WTC11 (cell line): ENCODE measurements around the gene PTPN21. TPM values are rescaled to one million over a fixed set of nuclear protein-coding genes. Genes with fewer than 3 reads are reported as not detected.
A peak's percentile ranks its signal among the peaks of the same experiment; 100 is the strongest.

ENCODE experiments used
- ATAC-seq: fragments of 200-7000 bp; cut with Tn5 transposase; 2 replicates; pipeline ENCODE4 v1.10.0; 2021; ENCODE audit warnings: mild to moderate bottlenecking, moderate library complexity
- CTCF ChIA-PET: fragments of 300-600 bp; sonication (Branson Sonifier 250); formaldehyde crosslinking; loops from one replicate; lab custom pipeline; 2021; ENCODE audit warnings: antibody characterized with exemption; lab: Charles Lee
- POLR2A ChIA-PET: fragments of 350-600 bp; sonication (Branson Sonifier 250); formaldehyde crosslinking; loops from one replicate; lab custom pipeline; 2021; ENCODE audit warnings: antibody characterized with exemption; lab: Charles Lee
- DNase-seq: peaks from one replicate; pipeline ENCODE4 v3.0.0; 2021; ENCODE audit warnings: low spot score
- H3K27ac Mint-ChIP-seq: 2 replicates; pipeline ENCODE4 v1.8.0; 2021; ENCODE audit warnings: mixed read lengths
- H3K27me3 Mint-ChIP-seq: 2 replicates; pipeline ENCODE4 v1.8.0; 2021; ENCODE audit warnings: low read depth, mild to moderate bottlenecking, moderate library complexity, mixed read lengths
- H3K36me3 Mint-ChIP-seq: 2 replicates; pipeline ENCODE4 v1.8.0; 2021; ENCODE audit warnings: mixed read lengths
- H3K4me1 Mint-ChIP-seq: 2 replicates; pipeline ENCODE4 v1.8.0; 2022; ENCODE audit warnings: mixed read lengths
- H3K4me3 Mint-ChIP-seq: 2 replicates; pipeline ENCODE4 v1.8.0; 2021; ENCODE audit warnings: mild to moderate bottlenecking, moderate library complexity, mixed read lengths
- H3K9me3 Mint-ChIP-seq: 2 replicates; pipeline ENCODE4 v1.8.0; 2021; ENCODE audit warnings: mixed read lengths
- ARID4B ChIP-seq: sonication (generic); formaldehyde crosslinking; IDR thresholded peaks from 2 replicates; pipeline ENCODE4 v1.8.0; 2023; ENCODE audit warnings: missing genetic modification reagents, mild to moderate bottlenecking, borderline replicate concordance
- ATF3 ChIP-seq: sonication (generic); formaldehyde crosslinking; conservative IDR thresholded peaks from 2 replicates; pipeline ENCODE4 v1.8.1; 2022; ENCODE audit warnings: mild to moderate bottlenecking, missing genetic modification reagents
- CBFB ChIP-seq: sonication (generic); formaldehyde crosslinking; IDR thresholded peaks from 2 replicates; pipeline ENCODE4 v1.8.1; 2022; ENCODE audit warnings: mild to moderate bottlenecking, low read depth, missing genetic modification reagents
- CREB1 ChIP-seq: sonication (generic); formaldehyde crosslinking; IDR thresholded peaks from 2 replicates; pipeline ENCODE4 v1.8.0; 2023; ENCODE audit warnings: mild to moderate bottlenecking, missing genetic modification reagents
- CTCF ChIP-seq: fragments of 200-600 bp; IDR thresholded peaks from 2 replicates; pipeline ENCODE4 v1.8.0; 2022; ENCODE audit warnings: antibody characterized with exemption
- EMX1 ChIP-seq: fragments of 250-450 bp; sonication (Bioruptor Pico); IDR thresholded peaks from 2 replicates; pipeline ENCODE4 v1.8.0; 2021; ENCODE audit warnings: mild to moderate bottlenecking
- ERG ChIP-seq: fragments of 250-450 bp; sonication (Bioruptor Pico); IDR thresholded peaks from 2 replicates; pipeline ENCODE4 v1.8.0; 2021; ENCODE audit warnings: mild to moderate bottlenecking
- GRHL2 ChIP-seq: fragments of 250-450 bp; sonication (Bioruptor Pico); IDR thresholded peaks from 2 replicates; pipeline ENCODE4 v1.8.0; 2022; ENCODE audit warnings: mild to moderate bottlenecking, moderate library complexity; ENCODE audit not compliant: insufficient replicate concordance, severe bottlenecking
- GTF2I ChIP-seq: fragments of 250-450 bp; sonication (Bioruptor Pico); conservative IDR thresholded peaks from 2 replicates; pipeline ENCODE4 v1.4.0; 2021; ENCODE audit warnings: mild to moderate bottlenecking
- HMGA2 ChIP-seq: fragments of 250-450 bp; sonication (Bioruptor Pico); IDR thresholded peaks from 2 replicates; pipeline ENCODE4 v1.4.0; 2021; ENCODE audit warnings: mild to moderate bottlenecking, moderate library complexity
- RELA ChIP-seq: sonication (generic); formaldehyde crosslinking; IDR thresholded peaks from 2 replicates; pipeline ENCODE4 v1.8.1; 2022; ENCODE audit warnings: missing genetic modification reagents, mild to moderate bottlenecking, borderline replicate concordance
- SMAD3 ChIP-seq: sonication (generic); formaldehyde crosslinking; IDR thresholded peaks from 2 replicates; pipeline ENCODE4 v1.8.0; 2022; ENCODE audit warnings: missing genetic modification reagents, mild to moderate bottlenecking, borderline replicate concordance
- TCF7 ChIP-seq: sonication (generic); formaldehyde crosslinking; IDR thresholded peaks from 2 replicates; pipeline ENCODE4 v1.8.0; 2022; ENCODE audit warnings: mild to moderate bottlenecking, low read depth, missing genetic modification reagents, moderate library complexity
- ZBTB21 ChIP-seq: sonication (generic); formaldehyde crosslinking; IDR thresholded peaks from 2 replicates; pipeline ENCODE4 v1.8.1; 2023; ENCODE audit warnings: mild to moderate bottlenecking, missing genetic modification reagents, borderline replicate concordance
- ZMAT4 ChIP-seq: fragments of 250-450 bp; sonication (Bioruptor Pico); IDR thresholded peaks from 2 replicates; pipeline ENCODE4 v1.9.0; 2021; ENCODE audit warnings: mild to moderate bottlenecking
- ZNF138 ChIP-seq: sonication (generic); formaldehyde crosslinking; conservative IDR thresholded peaks from 2 replicates; pipeline ENCODE4 v1.8.1; 2022; ENCODE audit warnings: mild to moderate bottlenecking, moderate library complexity, missing genetic modification reagents
- ZNF512 ChIP-seq: sonication (generic); formaldehyde crosslinking; IDR thresholded peaks from 2 replicates; pipeline ENCODE4 v1.8.1; 2022; ENCODE audit warnings: missing genetic modification reagents, borderline replicate concordance
- total RNA-seq: library from RNA; stranded (reverse); gene quantifications from 3 replicates; pipeline ENCODE4 v1.2.3, GENCODE V29; 2021

The PTPN21 gene
- total RNA-seq, 1 experiment from 2014 or later, result 7.5 TPM

GRCh38 chr14:88454886-88455285 lies 99.9 kb downstream of the PTPN21 start (continued):
- no peak for TF ChIP-seq SMAD3 (CRISPR knock-in tag)
- TF ChIP-seq TCF7 (CRISPR knock-in tag), result no peak
- TF ChIP-seq HMGA2, result no peak
- no peak for TF ChIP-seq GRHL2 (CRISPR knock-in tag)
- no peak for TF ChIP-seq ARID4B (CRISPR knock-in tag)
- TF ChIP-seq CTCF, result no peak

GRCh38 chr14:88452231-88452630 lies 102.6 kb downstream of the PTPN21 start:
- TF ChIP-seq CREB1 (CRISPR knock-in tag) (no peak), EMX1 (no peak), RELA (CRISPR knock-in tag) (no peak), CTCF (peak; percentile 21; the same call in 1 of the 2 replicates), ERG (CRISPR knock-in tag) (no peak)
- DNase-seq (peak; percentile 33), ATAC-seq (peak; percentile 60)
- ChIA-PET CTCF (interaction anchor here (1.1 kb wide), 1 partner anchor 12 kb away, joined by 4 read pairs; no protein-coding TSS in a partner anchor), POLR2A (no interaction called here)
- H3K27ac Mint-ChIP-seq, result no peak overlapping the region
- H3K36me3 Mint-ChIP-seq, result peaks cover 22% of the 10 kb centered on the region
- no peak overlapping the region for H3K4me3 Mint-ChIP-seq
- H3K27me3 Mint-ChIP-seq, result no peaks in the 10 kb centered on the region
- H3K9me3 Mint-ChIP-seq, result peaks cover 20% of the 10 kb centered on the region
- H3K4me1 Mint-ChIP-seq, result no peaks in the 10 kb centered on the region

GRCh38 chr14:88439088-88439487 lies 115.7 kb downstream of the PTPN21 start:
- ChIA-PET CTCF (no interaction called here), POLR2A (no interaction called here)
- Mint-ChIP-seq H3K4me1 (no peaks in the 10 kb centered on the region), H3K36me3 (peaks cover 3% of the 10 kb centered on the region; the same call in 1 of the 2 replicates), H3K9me3 (no peaks in the 10 kb centered on the region), H3K27ac (no peak overlapping the region), H3K27me3 (no peaks in the 10 kb centered on the region), H3K4me3 (no peak overlapping the region)
- DNase-seq, result no peak
- ATAC-seq, result no peak
- TF ChIP-seq CTCF (no peak), ZNF512 (no peak), ZBTB21 (no peak), ZNF138 (CRISPR knock-in tag) (no peak), ZMAT4 (CRISPR knock-in tag) (no peak), CBFB (CRISPR knock-in tag) (no peak), GTF2I (CRISPR knock-in tag) (no peak), ATF3 (CRISPR knock-in tag) (no peak)
